Measurements from ENCODE around the gene ENTPD6.

- TF ChIP-seq, protein P1, sequence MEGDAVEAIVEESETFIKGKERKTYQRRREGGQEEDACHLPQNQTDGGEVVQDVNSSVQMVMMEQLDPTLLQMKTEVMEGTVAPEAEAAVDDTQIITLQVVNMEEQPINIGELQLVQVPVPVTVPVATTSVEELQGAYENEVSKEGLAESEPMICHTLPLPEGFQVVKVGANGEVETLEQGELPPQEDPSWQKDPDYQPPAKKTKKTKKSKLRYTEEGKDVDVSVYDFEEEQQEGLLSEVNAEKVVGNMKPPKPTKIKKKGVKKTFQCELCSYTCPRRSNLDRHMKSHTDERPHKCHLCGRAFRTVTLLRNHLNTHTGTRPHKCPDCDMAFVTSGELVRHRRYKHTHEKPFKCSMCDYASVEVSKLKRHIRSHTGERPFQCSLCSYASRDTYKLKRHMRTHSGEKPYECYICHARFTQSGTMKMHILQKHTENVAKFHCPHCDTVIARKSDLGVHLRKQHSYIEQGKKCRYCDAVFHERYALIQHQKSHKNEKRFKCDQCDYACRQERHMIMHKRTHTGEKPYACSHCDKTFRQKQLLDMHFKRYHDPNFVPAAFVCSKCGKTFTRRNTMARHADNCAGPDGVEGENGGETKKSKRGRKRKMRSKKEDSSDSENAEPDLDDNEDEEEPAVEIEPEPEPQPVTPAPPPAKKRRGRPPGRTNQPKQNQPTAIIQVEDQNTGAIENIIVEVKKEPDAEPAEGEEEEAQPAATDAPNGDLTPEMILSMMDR (IDR thresholded peaks at IDR 0.05): no peak
- TF ChIP-seq EZH2 (IDR thresholded peaks at IDR 0.05; ENCODE audit: borderline replicate concordance, insufficient read depth, low read depth, low read length, poor library complexity, severe bottlenecking): no peak
Observed at GRCh38 chr20:25218492-25218891, 23.0 kb downstream of the ENTPD6 start.

All from B cell (primary cell).